ENCODE data around the gene C1orf35. TPM values are rescaled to one million over a fixed set of nuclear protein-coding genes. Genes with fewer than 3 reads are reported as not detected.

The C1orf35 gene
- total and polyA plus RNA-seq, 2 experiments from 2014 or later = 14.0 to 67.6 TPM

DNA sequence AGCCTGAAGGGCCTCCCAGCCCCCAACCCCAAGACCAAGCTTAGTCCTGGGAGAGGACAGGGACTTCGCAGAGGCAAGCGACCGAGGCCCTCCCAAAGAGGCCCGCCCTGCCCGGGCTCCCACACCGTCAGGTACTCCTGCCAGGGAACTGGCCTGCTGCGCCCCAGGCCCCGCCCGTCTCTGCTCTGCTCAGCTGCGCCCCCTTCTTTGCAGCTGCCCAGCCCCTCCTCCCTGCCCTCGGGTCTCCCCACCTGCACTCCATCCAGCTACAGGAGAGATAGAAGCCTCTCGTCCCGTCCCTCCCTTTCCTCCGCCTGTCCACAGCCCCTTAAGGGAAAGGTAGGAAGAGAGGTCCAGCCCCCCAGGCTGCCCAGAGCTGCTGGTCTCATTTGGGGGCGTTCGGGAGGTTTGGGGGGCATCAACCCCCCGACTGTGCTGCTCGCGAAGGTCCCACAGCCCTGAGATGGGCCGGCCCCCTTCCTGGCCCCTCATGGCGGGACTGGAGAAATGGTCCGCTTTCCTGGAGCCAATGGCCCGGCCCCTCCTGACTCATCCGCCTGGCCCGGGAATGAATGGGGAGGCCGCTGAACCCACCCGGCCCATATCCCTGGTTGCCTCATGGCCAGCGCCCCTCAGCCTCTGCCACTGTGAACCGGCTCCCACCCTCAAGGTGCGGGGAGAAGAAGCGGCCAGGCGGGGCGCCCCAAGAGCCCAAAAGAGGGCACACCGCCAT, 42.5 kb downstream of the C1orf35 start:
- Histone ChIP-seq H3K9me2 (ENCODE audit: insufficient read depth) (no peaks in the 10 kb centered on the region), H3K4me3 (peak overlapping the region; percentile 90), H3K27ac (ENCODE audit: low read depth) (0 out of 2 replicates have a peak overlapping the region, but pooled peaks have one; percentile 19), H2AFZ (peak overlapping the region; percentile 98), H3K4me2 (peak overlapping the region; percentile 98), H3K27me3 (ENCODE audit: insufficient read depth) (peaks cover 92% of the 10 kb centered on the region), H3K4me1 (ENCODE audit: insufficient read depth) (peaks cover 5% of the 10 kb centered on the region; the same call in 1 of the 2 replicates), H3F3A (replicated peaks; ENCODE audit: low read depth) (no peaks in the 10 kb centered on the region), H3K79me2 (replicated peaks; ENCODE audit: insufficient read depth) (no peaks in the 10 kb centered on the region), H3K36me3 (ENCODE audit: insufficient read depth) (no peaks in the 10 kb centered on the region), H4K20me1 (replicated peaks; ENCODE audit: insufficient read depth) (no peaks in the 10 kb centered on the region)
- Mint-ChIP-seq H3K27ac (no peak overlapping the region), H3K4me3 (peak overlapping the region; percentile 70), H3K36me3 (ENCODE audit: low read depth) (peaks cover 4% of the 10 kb centered on the region; the same call in 1 of the 3 replicates), H3K27me3 (ENCODE audit: insufficient read depth, low read depth, poor library complexity) (peaks cover 79% of the 10 kb centered on the region), H3K9me3 (no peaks in the 10 kb centered on the region; the same call in 2 of the 3 replicates), H3K4me1 (peaks cover 5% of the 10 kb centered on the region)
- DNase-seq (ENCODE audit: low spot score) (peak; percentile 90), ATAC-seq (peak; percentile 71)
- TF ChIP-seq CTCF (conservative IDR thresholded peaks at IDR 0.05; ENCODE audit: low read depth in 2 of 2) (peak; percentile 20 to 66; a peak in 3 of 4 replicates), EZH2phosphoT487 (IDR thresholded peaks at IDR 0.05; ENCODE audit: unreplicated experiment) (no peak)

DNA sequence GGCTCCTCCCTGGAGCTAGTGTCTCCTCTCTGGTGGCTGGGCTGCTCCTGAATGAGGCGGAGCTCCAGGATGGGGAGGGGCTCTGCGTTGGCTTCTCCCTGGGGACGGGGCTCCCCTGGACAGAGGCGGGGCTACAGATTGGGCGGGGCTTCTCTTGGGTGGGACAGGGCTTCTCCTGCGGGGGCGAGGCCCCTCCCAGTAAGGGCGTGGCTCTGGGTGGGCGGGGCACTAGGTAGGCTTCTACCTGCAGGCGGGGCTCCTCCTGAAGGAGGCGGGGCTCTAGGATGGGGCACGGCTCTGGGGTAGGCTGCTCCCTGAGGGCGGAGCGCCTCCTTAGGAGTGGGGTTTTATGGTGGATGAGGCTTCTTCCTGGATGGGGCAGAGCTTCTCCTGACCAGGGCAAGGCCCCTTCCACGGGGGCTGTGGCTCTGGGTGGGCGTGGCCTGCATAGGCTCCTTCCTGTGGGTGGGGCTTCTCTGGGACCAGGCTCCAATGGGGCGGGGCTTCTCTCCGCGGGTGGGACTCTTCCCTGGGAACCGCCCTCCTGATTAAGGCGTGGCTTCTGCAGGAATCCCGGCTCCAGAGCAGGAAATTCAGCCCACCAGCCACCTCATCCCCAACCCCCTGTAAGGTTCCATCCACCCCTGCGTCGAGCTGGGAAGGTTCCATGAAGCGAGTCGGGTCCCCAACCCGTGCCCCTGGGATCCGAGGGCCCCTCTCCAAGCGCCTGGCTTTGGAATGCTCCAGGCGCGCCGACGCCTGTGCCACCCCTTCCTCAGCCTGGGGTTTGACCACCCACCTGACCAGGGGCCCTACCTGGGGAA, 43.3 kb downstream of the C1orf35 start:
- Histone ChIP-seq H3K4me3 (peak overlapping the region; percentile 90), H3K4me1 (ENCODE audit: insufficient read depth) (peaks cover 5% of the 10 kb centered on the region; the same call in 1 of the 2 replicates), H2AFZ (peak overlapping the region; percentile 98), H4K20me1 (replicated peaks; ENCODE audit: insufficient read depth) (no peaks in the 10 kb centered on the region), H3K79me2 (replicated peaks; ENCODE audit: insufficient read depth) (no peaks in the 10 kb centered on the region), H3K36me3 (ENCODE audit: insufficient read depth) (no peaks in the 10 kb centered on the region), H3K27me3 (ENCODE audit: insufficient read depth) (peaks cover 91% of the 10 kb centered on the region), H3F3A (replicated peaks; ENCODE audit: low read depth) (no peaks in the 10 kb centered on the region), H3K27ac (ENCODE audit: low read depth) (0 out of 2 replicates have a peak overlapping the region, but pooled peaks have one; percentile 19), H3K4me2 (peak overlapping the region; percentile 98), H3K9me2 (ENCODE audit: insufficient read depth) (no peaks in the 10 kb centered on the region)
- peak overlapping the region; percentile 70 for H3K4me3 Mint-ChIP-seq
- H3K27me3 Mint-ChIP-seq (ENCODE audit: insufficient read depth, low read depth, poor library complexity) = peaks cover 75% of the 10 kb centered on the region
- TF ChIP-seq NANOG (IDR thresholded peaks at IDR 0.05; ENCODE audit: borderline replicate concordance) = no peak
- TF ChIP-seq POLR2AphosphoS5 (IDR thresholded peaks at IDR 0.05; ENCODE audit: low read depth) = peak; percentile 61
- H3K4me1 Mint-ChIP-seq = peaks cover 5% of the 10 kb centered on the region
- peak overlapping the region; percentile 67; the same call in 1 of the 2 replicates for H3K27ac Mint-ChIP-seq
- DNase-seq (ENCODE audit: low spot score) (peak; percentile 98), ATAC-seq (peak; percentile 81)
- peaks cover 4% of the 10 kb centered on the region; the same call in 1 of the 3 replicates for H3K36me3 Mint-ChIP-seq (ENCODE audit: low read depth)
- H3K9me3 Mint-ChIP-seq = no peaks in the 10 kb centered on the region; the same call in 2 of the 3 replicates
